ENCODE measurements around the gene DCBLD1. TPM values are rescaled to one million over a fixed set of nuclear protein-coding genes. Genes with fewer than 3 reads are reported as not detected.
"Not testable (repeated sequence)": the region's sequence is repeated elsewhere in the genome, so short reads cannot be mapped to it uniquely, and the experiment has no call there.

The DCBLD1 gene
- total RNA-seq, 1 donor from 2014 or later = 18.4 TPM

DNA sequence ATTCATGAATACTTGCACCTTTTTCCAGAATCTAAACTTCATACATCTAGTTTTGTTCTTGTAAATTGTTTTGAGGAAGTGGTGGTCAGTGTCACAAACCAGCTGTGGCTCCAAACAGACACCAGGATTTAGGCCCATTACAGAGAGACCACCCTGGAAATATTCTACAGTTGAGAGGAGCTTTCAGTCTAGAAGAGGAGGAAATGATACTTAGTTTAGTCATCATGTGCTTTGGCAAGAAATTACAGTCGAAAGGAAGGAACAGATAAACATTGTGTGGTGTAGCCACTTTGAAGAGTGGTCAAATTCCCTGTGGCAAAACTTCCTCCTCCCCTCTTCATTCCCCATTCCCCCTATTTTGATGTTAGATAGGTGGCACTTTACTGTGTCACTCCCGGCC is 15.7 kb downstream of the DCBLD1 start:
- no peak for DNase-seq (ENCODE audit: low spot score)

DNA sequence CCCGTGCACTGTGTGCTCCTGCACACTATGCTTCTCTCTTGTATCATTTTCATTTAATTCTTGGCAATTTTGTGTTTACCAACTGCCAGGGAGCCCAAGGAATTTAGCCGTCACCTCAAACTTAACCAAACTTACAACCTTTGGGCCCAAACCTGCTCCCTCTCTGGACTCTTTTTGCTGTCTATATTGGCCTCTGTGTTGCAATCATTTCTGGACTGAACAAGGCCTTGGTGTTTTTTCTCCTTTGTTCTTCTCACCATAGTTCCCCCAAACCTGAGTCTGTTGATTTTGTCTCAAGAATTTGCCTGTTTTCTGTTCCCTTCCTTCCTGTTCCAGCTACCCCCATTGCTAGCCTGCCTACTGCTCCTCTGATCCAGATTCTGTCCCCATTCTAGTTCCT is 19.2 kb downstream of the DCBLD1 start:
- DNase-seq (ENCODE audit: low spot score) = no peak

DNA sequence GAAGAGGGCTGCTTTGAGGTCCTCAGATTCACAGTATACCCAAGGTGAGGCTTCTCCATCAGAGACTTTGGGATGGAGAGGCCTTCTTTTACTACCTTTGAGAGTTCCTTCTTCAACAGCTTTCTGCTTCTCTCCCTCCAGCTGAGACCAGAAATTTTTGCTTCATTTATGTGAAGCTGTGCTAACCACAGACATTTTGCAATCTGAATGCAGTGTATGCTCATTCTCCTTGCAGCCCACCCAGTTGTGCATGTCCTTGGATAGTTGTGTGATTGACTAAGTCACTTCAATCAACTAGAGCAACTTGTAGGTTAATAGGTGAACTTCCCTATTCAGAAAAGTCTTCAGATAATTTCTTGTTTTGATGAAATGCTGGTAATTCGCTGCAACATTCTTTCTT is 20.1 kb downstream of the DCBLD1 start:
- DNase-seq (ENCODE audit: low spot score) = no peak

DNA sequence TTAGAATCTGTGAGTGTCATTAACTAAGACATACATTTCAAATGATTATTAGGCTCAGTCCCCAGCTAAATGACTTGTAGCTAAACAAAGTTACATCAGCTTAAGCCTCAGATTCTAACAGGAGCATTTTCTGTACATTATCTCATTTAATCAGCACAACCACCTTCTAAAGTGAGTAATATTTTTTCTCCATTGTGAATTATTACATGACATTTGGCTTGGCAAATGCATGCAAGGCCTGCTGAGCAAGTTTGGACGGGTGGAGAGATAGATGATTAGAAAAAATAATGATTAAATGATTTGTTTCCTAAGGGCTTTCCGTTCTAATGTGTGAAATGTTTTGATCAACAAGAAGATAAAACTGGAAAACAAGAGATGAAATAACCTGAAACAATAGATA is 20.7 kb downstream of the DCBLD1 start:
- no peak for DNase-seq (ENCODE audit: low spot score)

DNA sequence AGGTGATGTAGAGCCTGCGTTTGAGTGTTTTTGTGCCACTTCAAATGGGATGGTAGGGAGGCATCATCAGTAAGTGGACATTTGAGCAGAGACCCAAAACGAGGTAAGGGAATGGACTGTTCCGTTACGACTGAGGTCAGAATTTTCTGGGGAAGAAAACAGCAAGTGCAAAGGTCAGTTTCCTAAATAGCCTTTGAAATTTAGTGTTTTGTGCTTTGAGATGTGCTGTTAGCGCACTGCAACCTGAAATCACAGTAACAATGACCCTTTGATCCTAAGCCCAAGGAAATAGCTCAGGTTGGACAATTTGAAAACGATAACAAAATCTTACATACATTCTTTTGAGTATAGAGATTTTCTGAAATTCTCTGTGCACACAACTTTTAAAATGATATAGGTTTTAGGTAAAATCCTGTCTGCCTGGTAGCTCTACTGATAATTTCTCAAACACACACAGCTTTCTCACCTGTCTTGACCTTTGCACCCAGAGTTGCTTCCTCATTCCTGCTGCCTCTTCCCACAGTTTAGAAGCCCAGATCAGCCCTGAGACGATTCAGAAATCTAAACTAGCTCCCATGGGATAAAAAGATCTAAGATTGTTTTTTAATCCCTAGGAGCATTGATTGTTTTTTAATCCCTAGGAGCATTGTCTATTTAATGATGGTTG is 22.1 kb downstream of the DCBLD1 start:
- DNase-seq (ENCODE audit: low spot score) = no peak

DNA sequence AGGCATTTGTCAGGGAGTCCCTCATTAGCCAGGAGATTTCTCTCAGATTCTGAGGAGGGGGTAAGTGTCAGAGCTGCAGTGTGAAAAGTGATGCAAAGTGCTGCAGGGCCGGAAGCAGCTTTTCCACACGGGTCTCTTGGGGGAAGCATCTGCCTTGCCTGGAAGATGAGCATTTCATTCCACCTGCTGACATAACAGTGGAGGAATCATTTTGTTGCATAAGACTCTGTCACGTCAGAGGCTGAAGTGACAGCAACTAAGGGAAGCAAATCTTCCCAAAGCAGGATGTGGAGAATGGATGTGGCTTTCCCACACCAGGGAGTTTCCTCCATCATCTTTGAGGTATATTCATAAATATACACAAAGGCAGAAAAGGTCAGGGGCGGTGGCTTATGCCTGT is 22.8 kb downstream of the DCBLD1 start:
- no peak for DNase-seq (ENCODE audit: low spot score)

DNA sequence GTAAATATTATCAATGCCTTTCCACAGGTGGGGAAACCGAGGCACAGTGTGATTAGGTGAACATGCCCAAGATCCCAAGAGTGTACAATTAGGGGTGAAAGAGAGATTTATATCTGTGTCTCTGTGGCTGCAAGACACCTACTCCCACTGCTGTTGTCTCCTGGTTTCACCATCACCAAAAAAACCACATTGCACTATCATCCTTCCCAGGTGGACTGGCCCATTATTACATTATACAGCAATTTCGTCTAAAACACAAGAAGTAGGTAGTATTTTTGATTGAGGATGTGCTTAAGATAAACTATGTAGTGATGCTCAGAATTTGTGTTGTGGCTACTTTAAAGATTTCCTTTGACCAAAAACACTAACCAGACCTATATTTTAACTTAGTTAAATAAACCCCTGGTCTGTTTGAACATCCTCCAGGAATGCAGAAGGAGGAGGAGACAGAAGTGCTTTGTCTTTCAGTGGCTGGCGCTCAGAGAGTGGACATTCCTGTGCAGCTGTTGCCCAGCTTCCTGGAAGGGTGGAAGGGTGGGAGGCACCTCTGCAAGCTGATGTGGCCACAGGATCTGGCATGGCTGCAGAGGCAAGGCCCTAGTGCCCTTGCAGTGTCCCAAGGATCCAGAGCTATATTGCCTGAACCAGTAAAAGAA is 23.8 kb downstream of the DCBLD1 start:
- DNase-seq (ENCODE audit: low spot score) = no peak

DNA sequence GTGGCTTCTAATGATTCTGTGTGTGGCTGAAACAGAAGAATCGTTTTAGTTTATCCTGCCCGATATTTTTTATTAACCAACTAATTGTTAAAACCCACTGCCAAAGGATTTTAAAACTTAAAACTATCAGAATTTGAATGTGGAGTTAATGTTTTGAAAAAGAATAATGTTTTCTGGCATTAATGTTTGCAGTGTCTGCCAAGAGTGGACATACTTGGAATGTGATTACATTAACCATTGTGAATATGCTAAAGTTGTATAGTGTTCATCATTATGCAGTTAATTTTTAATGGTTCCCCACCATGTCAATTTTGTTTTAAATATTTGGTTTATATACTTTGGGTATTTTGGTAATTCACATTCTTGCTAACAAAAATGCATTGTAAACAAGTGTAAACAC is 24.4 kb downstream of the DCBLD1 start:
- DNase-seq (ENCODE audit: low spot score) = no peak

DNA sequence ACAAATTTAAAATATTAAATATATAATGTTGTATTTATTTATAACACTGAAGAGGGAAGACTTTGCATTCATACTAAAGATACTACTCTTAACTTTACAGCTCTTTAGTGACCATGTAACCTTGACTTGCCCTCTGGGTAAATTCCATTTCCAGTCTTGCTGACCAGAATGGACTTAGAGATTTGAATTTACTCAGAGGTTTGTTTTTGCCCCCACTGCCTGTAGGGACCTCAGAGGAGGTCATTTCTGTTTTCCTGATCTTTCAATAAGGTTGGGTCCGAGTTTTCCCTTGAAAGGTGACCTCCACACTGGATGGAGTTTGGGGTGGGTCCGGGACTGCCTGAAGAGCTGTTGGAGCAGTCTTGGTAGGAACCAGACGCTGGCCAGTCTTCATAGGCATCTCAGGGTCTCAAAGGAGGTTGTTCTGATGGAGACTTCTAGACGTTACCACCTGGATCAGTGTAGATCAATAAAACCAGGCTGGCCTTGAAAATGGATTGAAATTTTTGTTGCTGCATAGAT is 26.0 kb downstream of the DCBLD1 start:
- no peak for DNase-seq (ENCODE audit: low spot score)

DNA sequence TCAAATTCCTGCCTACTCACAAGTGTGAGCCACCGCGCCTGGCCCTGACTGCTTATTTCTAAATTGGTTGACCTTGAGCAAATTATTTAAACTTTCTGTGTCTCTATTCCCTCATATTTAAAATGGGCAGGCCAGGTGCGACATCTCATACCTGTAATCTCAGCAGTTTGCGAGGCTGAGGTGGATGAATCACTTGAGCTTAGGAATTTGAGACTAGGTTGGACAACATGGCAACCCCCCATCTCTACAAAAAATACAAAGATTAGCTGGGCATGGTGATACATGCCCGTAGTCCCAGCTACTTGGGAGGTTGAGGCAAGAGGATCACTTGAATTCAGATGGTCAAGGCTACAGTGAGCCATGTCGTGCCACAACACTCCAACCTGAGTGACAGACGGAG is 26.5 kb downstream of the DCBLD1 start:
- no peak for DNase-seq (ENCODE audit: low spot score)

DNA sequence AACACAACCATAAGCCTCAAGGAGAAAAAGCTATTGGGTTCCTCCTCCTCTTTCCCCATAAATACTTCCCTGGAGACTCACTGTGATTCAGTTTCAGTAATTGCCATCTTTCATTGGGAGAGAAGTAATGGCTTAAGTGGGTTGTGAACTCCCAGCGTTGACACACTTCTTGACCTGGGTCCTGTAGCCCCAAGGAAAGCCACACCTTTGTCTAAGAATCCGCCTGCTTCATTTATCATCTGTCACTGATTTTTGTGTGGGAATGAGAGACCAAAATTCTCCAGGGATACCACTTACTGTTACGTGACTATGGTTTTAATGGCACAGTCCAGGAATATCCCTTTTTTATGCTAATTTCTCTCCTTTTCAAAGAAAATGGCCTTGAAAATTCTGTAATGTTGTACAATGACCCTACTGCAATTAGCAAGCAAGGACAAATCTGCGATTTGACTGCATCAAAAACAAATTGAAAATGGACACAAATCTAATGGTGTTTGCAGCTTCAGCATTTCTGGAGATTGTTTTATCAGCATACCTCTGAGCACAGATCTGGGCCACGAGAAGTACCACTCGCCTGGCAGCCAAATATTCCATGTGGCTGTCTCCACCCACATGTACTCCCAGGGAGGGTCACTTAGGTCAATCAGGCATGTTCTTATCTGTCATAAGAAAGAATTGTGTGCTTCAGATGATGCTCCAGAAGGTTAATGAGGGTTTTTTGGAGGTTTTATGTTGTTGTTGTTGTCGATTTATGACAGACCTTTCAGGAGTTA is 29.8 kb downstream of the DCBLD1 start:
- no peak for DNase-seq (ENCODE audit: low spot score)

DNA sequence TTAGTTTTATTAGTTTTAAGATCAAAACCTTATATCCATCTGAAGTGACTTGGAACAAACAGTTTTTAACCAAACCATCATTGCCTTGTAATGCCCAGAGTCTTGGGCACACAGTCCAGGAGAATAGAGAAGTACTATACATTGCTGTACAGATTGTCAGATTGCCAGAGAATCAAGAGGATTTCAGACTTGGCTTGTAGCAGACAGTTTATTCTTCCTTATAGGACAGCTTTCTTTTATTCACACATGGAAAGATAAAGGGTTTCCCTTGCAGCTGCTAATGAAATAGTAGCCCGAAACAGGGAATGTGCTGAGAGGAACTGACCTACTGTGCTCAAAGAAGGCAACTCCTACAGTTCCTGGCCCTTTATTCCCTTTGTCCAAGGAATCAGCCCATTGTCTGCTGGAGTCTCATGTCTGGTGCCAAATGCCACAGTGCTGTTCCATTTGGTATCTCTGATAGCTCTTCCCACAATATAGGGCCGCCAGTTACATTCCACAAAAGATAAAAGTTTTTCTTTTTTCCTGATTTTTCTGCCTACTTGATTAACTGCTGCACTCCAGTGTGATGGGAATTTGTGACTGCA is 30.6 kb downstream of the DCBLD1 start:
- DNase-seq (ENCODE audit: low spot score) = no peak

DNA sequence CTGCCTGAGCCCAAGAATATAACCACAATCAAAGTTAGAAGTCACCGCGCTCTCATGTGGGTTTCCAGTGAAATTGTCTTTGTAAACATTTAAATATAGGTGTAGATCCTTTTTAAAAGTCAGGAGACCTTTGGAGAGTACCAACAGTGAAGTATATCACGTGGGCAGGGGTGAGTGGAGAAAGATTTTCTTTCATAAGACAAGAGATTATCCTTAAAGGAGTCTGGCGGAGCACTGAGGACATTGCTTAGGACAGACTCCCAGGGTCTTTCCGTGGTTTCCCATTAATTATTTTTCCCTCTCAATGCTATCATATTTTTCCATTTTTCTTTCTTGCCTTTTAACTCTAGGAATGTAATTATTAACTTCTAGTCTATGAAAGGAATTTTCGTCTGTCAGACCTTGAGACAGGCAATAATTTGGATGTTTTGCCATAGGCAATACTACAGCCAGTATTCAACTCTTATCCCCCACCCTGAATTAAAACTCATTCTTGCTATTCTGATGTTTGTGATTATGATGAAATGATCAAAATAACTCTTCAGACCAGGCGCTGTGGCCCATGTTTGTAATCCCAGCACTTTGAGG is 31.4 kb downstream of the DCBLD1 start:
- DNase-seq (ENCODE audit: low spot score) = no peak

DNA sequence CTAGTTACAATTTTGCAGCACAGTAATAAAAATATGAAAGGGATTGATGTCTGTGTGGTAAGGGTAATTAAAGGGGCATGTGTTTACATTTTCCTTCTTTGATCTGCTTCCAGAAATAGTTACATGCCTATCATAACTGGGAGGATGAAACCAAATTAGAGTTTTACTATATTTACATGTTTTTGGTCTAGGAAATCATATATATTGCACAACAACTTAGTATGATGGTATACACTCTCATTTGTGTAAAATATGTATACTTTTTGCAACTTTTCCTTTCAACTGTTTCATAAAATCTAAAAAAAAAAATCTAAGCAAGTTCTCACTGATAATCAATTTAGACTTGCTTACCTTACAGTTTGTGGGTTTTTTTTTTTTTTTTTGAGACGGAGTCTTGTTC is 32.2 kb downstream of the DCBLD1 start:
- no peak for DNase-seq (ENCODE audit: low spot score)

DNA sequence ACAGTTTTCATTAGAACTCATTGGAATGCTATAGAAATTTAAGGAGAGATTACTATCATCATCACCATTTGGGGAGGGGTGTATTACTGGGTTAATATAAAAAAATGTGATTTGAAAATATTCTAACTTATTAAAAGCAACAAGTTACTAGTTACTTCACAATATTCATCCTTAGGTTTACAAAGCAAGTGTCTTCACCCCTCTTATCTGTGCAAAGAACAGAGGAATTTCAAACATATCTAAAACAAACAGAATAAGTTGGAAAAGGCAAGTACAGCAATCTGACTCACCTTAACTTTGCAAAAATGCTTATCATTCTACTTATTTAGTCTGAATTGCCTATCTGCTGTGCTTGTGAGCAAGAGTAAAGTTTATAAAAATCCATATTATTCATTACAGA is 32.9 kb downstream of the DCBLD1 start:
- no peak for DNase-seq (ENCODE audit: low spot score)

DNA sequence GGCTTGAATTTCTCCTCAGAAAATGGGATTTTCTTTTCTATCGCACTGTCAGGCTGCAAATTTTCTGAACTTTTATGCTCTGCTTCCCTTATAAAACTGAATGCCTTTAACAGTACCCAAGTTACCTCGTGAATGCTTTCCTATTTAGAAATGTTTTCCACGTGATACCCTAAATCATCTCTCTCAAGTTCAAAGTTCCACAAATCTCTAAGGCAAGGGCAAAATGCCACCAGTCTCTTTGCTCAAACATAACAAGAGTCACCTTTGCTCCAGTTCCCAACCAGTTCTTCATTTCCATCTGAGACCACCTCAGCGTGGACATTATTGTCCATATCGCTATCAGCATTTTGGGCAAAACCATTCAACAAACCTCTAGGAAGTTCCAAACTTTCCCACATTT is 35.5 kb downstream of the DCBLD1 start:
- not testable (repeated sequence) for DNase-seq (ENCODE audit: low spot score)

DNA sequence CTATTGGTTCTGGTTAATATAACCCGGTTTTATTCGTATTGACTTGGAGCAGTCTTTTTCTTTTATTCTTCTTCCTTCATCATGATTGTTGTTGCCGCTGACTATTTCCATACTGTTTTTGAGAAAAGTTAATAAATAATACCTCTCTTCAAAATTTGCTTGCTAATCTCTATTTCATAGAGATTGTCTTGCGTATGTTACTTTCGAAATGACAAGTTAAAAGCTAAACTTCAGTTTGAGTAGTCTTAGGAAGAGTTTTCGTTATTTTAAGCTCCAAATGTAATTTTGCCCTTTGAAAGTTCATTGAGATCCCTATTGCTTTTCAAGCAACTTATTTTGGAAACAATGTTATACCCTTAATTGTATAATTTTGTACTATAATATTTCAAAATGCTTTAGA is 36.4 kb downstream of the DCBLD1 start:
- DNase-seq (ENCODE audit: low spot score) = no peak

DNA sequence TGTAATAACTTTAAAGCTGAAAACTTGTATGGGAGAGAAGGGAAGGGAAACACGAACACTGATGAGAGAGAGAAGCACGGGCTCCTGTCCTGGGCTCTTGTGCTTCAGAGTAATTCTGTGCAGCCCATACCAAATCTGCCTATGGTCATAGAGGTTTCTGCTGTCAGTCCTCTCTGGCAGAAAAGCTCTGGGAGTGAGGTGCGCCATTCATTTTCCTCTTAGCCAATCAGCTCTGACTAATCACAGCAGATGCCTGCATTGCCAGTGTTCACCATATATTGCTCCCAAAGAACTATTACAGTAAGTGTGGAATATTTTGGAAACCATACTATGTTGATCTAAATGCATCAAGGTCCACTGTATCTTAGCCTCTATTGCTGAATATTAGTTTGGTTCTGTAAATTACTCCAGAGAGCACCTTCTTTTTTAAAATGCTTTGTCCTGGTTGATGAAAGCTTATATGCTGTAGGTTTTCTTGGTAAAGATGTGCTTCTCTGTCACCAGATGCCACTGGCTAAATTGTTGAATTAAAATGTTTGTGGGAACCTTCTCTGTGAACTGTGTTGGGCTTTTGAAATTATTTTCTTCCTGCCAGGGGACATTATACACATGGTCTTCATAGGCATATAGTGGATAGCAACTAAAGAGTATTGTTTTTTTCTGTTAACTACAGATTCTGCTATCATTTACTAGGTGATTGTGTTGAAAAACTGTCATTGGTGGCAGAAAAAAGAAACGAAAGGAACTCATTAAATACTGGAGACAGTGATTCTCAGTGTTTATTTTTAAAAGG is 38.3 kb downstream of the DCBLD1 start:
- DNase-seq (ENCODE audit: low spot score) = no peak

DNA sequence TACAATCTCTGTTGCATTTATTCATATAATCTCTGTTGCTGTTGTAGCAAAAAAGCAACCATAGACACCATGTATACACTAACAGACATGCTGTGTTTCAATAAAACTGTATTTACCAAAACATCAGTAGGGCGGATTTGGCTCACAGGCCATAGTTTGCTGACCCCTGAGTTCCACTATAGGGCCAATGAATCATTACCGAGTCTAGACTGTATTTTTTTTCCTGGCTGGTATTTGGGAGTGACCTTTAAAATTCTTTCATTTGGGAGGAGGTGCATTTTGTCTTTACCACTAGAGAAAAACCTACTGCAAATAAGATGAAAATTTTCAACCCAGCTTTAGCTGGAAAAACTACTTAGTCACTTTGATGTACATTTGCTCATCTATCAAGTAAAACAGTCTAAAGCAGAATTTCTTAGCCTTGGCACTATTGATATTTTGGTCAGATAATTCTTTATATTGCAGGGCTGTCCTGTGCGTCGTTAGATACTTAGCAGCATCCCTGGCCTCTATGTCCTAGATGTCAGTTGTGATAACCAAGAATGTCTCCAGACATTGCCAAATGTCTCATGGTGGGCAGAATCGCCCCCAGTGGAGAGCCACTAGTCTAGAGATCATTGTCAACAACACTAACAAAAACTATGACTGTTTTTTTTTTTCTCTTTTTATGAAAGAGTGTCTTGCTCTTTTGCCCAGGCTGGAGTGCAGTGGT is 39.5 kb downstream of the DCBLD1 start:
- no peak for DNase-seq (ENCODE audit: low spot score)

DNA sequence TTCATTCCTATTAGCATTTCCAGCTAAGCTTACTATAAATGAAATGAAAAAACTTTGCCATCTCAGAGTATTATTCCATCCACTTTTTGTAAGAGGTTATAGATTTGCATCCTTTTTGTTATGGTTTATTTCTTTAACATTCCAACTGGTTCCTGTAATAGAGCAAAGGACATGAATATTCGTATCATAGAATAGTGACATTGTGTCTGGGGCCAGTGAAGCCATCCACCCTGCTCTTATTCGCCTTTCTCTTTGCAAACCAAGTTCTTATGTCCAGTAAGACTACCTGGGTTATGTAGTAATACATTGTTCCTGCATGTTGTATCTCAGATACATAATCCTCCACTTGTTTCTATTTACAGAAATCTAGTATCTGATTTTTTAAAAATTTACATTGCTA is 43.1 kb downstream of the DCBLD1 start:
- no peak for DNase-seq (ENCODE audit: low spot score)

All from ureter (tissue), 1 donor.